PC-3 (cell line): ENCODE results near the gene PEX14. TPM values are rescaled to one million over a fixed set of nuclear protein-coding genes. Genes with fewer than 3 reads are reported as not detected.

ENCODE experiments used
- ATAC-seq: fragments of 200-7000 bp; cut with Tn5 transposase; 2 replicates; pipeline ENCODE4 v1.9.1; 2020; ENCODE audit warnings: mild to moderate bottlenecking, moderate library complexity
- BruUV-seq: library from RNA; stranded (reverse); fragments of 400-500 nt; replicated peaks from 2 replicates; lab custom pipeline; 2021; lab: Mats Ljungman, UMichigan
- CTCF ChIA-PET: fragments of 300-600 bp; sonication (Branson Sonifier 250); formaldehyde crosslinking; loops from one replicate; lab custom pipeline; 2022; ENCODE audit warnings: antibody characterized with exemption; lab: Charles Lee
- POLR2A ChIA-PET: fragments of 300-600 bp; sonication (Branson Sonifier 250); formaldehyde crosslinking; loops from one replicate; lab custom pipeline; 2022; ENCODE audit warnings: antibody characterized with exemption; ENCODE audit not compliant: unreplicated experiment; lab: Charles Lee
- DNase-seq: peaks from one replicate; pipeline ENCODE4 v3.0.0-alpha.2; 2015
- H2AFZ ChIP-seq: fragments of 300-600 bp; sonication (generic); 2 replicates; pipeline ENCODE4 v1.6.0; 2016; ENCODE audit warnings: antibody characterized with exemption, low read length
- H3F3A ChIP-seq: fragments of 300-600 bp; sonication (generic); one replicate; pipeline ENCODE4 v1.6.0; 2017; ENCODE audit warnings: antibody characterized with exemption, low read length, control low read depth, mild to moderate bottlenecking; ENCODE audit not compliant: unreplicated experiment
- H3K27ac ChIP-seq: fragments of 300-600 bp; sonication (generic); 2 replicates; pipeline ENCODE4 v1.5.1; 2016; ENCODE audit warnings: mild to moderate bottlenecking, low read length
- H3K27me3 ChIP-seq: fragments of 300-600 bp; sonication (generic); 2 replicates; pipeline ENCODE4 v1.6.1; 2016; ENCODE audit warnings: low read length, mixed read lengths
- H3K36me3 ChIP-seq: fragments of 300-600 bp; sonication (generic); 2 replicates; pipeline ENCODE4 v1.6.1; 2016; ENCODE audit warnings: low read depth, mixed run types, low read length, mixed read lengths
- H3K4me1 ChIP-seq: fragments of 300-600 bp; sonication (generic); 2 replicates; pipeline ENCODE4 v1.5.1; 2016; ENCODE audit warnings: low read length; ENCODE audit not compliant: insufficient read depth
- H3K4me2 ChIP-seq: fragments of 300-600 bp; sonication (generic); 2 replicates; pipeline ENCODE4 v1.6.0; 2016; ENCODE audit warnings: low read length
- H3K4me3 ChIP-seq: fragments of 300-600 bp; sonication (generic); 2 replicates; pipeline ENCODE4 v1.5.1; 2016; ENCODE audit warnings: mild to moderate bottlenecking, low read length, mixed read lengths
- H3K79me2 ChIP-seq: fragments of 300-600 bp; sonication (generic); 2 replicates; pipeline ENCODE4 v1.6.1; 2017; ENCODE audit warnings: low read length, mixed read lengths
- H3K9ac ChIP-seq: fragments of 300-600 bp; sonication (generic); 2 replicates; pipeline ENCODE4 v1.6.0; 2016; ENCODE audit warnings: mild to moderate bottlenecking, low read length
- H3K9me2 ChIP-seq: fragments of 300-600 bp; sonication (generic); replicated peaks from 2 replicates; pipeline ENCODE4 v1.6.1; 2016; ENCODE audit warnings: mixed run types, low read length, mixed read lengths
- H3K9me3 ChIP-seq: fragments of 300-600 bp; sonication (generic); 2 replicates; pipeline ENCODE4 v1.6.1; 2016; ENCODE audit warnings: low read length, mixed read lengths
- H4K20me1 ChIP-seq: fragments of 300-600 bp; sonication (generic); 2 replicates; pipeline ENCODE4 v1.6.1; 2016; ENCODE audit warnings: low read length, mixed read lengths
- EZH2 ChIP-seq: fragments of 300-600 bp; sonication (generic); IDR thresholded peaks from one replicate; pipeline ENCODE4 v1.6.1; 2017; ENCODE audit warnings: antibody characterized with exemption, mild to moderate bottlenecking, low read length; ENCODE audit not compliant: unreplicated experiment
- EZH2phosphoT487 ChIP-seq: fragments of 300-600 bp; sonication (generic); IDR thresholded peaks from 2 replicates; pipeline ENCODE4 v1.6.1; 2018; ENCODE audit warnings: mild to moderate bottlenecking, antibody characterized with exemption, low read length, borderline replicate concordance
- intact Hi-C: fragments of 100-400 bp; cut with micrococcal nuclease; formaldehyde crosslinking; loops from 2 replicates; pipeline ENCODE4 v1.9.0; 2023
- total RNA-seq: library from RNA; depleted of rRNA; stranded (reverse); fragments of >200 nt; gene quantifications from 2 replicates; pipeline ENCODE4 v1.2.3, GENCODE V29; 2014
- TF ChIP-seq, protein P1 (sequence below): fragments of 300-600 bp; sonication (generic); conservative IDR thresholded peaks from 2 replicates; pipeline ENCODE4 v1.5.1; 2017; ENCODE audit warnings: antibody characterized with exemption, low read depth, mild to moderate bottlenecking, low read length

Gene PEX14
- total RNA-seq, 1 experiment from 2014 or later, result 24.9 TPM

DNA sequence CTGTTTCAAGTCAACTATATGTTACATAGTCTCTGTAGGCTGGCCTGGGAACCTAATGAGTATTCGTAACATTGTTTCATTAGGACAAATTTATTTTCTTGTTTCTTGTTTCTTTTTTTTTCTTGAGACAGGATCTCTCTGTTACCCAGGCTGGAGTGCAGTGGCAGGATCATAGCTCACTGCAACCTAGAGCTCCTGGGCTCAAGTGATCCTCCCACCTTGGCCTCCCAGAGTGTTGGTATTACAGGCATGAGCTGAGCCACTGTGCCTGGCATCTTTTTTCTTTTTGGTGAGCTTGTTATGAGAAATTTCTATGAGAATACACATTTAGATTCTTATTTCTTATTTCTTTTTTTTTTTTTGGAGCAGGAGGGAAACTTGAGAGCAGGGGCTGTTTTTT, 37.7 kb upstream of the PEX14 start:
- ATAC-seq, result no peak
- H2AFZ ChIP-seq, result no peak overlapping the region
- H3K4me1 ChIP-seq, result no peaks in the 10 kb centered on the region
- H3K9me3 ChIP-seq, result no peaks in the 10 kb centered on the region
- H3K4me2 ChIP-seq, result no peak overlapping the region
- 0 out of 2 replicates have a peak, but pooled peaks cover 3% of the 10 kb centered on the region for H3K79me2 ChIP-seq
- ChIA-PET CTCF (interaction anchor here (0.6 to 0.7 kb wide), 2 partner anchors 30 to 525 kb away, joined by 3 to 5 read pairs; no protein-coding TSS in a partner anchor), POLR2A (no interaction called here)
- no TSS peak for BruUV-seq
- intact Hi-C loops, result no loop called here
- TF ChIP-seq EZH2phosphoT487 (no peak), EZH2 (no peak)
- TF ChIP-seq, protein P1, sequence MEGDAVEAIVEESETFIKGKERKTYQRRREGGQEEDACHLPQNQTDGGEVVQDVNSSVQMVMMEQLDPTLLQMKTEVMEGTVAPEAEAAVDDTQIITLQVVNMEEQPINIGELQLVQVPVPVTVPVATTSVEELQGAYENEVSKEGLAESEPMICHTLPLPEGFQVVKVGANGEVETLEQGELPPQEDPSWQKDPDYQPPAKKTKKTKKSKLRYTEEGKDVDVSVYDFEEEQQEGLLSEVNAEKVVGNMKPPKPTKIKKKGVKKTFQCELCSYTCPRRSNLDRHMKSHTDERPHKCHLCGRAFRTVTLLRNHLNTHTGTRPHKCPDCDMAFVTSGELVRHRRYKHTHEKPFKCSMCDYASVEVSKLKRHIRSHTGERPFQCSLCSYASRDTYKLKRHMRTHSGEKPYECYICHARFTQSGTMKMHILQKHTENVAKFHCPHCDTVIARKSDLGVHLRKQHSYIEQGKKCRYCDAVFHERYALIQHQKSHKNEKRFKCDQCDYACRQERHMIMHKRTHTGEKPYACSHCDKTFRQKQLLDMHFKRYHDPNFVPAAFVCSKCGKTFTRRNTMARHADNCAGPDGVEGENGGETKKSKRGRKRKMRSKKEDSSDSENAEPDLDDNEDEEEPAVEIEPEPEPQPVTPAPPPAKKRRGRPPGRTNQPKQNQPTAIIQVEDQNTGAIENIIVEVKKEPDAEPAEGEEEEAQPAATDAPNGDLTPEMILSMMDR, result no peak
- no peaks in the 10 kb centered on the region for H4K20me1 ChIP-seq
- no peaks in the 10 kb centered on the region for H3F3A ChIP-seq
- H3K4me3 ChIP-seq, result no peak overlapping the region
- no peak for DNase-seq
- no peaks in the 10 kb centered on the region for H3K36me3 ChIP-seq
- no peak overlapping the region for H3K27ac ChIP-seq
- H3K9me2 ChIP-seq, result no peaks in the 10 kb centered on the region
- H3K27me3 ChIP-seq, result no peaks in the 10 kb centered on the region
- H3K9ac ChIP-seq, result no peak overlapping the region

DNA sequence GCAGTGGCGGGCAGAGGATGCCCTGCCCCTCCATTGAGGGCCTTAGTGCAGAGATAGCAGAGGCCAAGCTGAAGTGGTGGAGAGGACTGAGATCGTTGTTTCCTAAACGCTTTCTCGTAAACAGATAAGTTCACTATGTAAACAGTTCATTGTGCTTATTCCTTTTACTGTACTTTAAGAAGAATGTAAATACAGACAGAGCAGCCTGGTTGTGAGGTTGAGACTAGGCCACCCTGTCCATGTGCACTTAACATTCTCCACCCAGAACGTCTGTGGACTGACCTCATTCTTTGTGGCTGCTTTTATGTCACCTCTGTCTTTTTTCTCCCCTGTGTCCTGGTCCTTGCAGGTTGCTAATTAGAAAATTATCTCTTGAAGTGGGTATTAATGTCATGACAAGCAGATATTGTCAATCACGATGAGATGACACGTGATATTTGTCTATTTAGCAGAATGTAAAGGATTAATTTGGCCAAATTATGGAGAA, 36.0 kb upstream of the PEX14 start:
- Histone ChIP-seq H3K36me3 (no peaks in the 10 kb centered on the region), H3K4me2 (no peak overlapping the region), H3K79me2 (no peaks in the 10 kb centered on the region), H3K4me3 (no peak overlapping the region), H3K27me3 (no peaks in the 10 kb centered on the region), H2AFZ (no peak overlapping the region), H3K9me2 (no peaks in the 10 kb centered on the region), H4K20me1 (no peaks in the 10 kb centered on the region), H3K27ac (no peak overlapping the region), H3F3A (no peaks in the 10 kb centered on the region), H3K4me1 (no peaks in the 10 kb centered on the region), H3K9me3 (no peaks in the 10 kb centered on the region), H3K9ac (no peak overlapping the region)
- TF ChIP-seq, protein P1, result no peak
- TF ChIP-seq EZH2 (no peak), EZH2phosphoT487 (no peak)
- BruUV-seq, result no TSS peak
- CTCF ChIA-PET, result no interaction called here
- ATAC-seq (peak; percentile 50), DNase-seq (no peak)
- intact Hi-C loops, result no loop called here
- POLR2A ChIA-PET, result no interaction called here

DNA sequence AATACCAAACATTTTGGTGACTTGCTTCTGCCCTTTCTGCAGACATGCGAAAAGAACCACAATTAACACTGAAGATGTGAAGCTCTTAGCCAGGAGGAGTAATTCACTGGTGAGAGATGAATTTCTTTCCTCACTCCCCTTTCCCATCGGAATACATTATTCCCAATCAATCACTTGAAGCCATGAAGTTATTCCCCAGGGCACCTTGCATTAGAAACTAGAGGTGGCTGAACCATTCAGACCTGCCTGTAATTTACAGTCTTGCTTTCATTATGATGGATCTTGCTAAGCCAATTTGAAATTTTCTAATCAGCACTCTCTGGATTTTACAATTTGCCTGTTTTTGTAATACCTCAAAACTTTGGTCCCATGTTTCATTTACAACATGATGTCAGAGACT, 34.4 kb upstream of the PEX14 start:
- Histone ChIP-seq H3K9ac (no peak overlapping the region), H3K9me2 (no peaks in the 10 kb centered on the region), H3K79me2 (no peaks in the 10 kb centered on the region), H3K4me3 (no peak overlapping the region), H3K27me3 (no peaks in the 10 kb centered on the region), H3K4me2 (no peak overlapping the region), H3K4me1 (no peaks in the 10 kb centered on the region), H3K9me3 (no peaks in the 10 kb centered on the region), H3K36me3 (no peaks in the 10 kb centered on the region), H2AFZ (no peak overlapping the region), H4K20me1 (no peaks in the 10 kb centered on the region), H3F3A (no peaks in the 10 kb centered on the region), H3K27ac (no peak overlapping the region)
- POLR2A ChIA-PET, result interaction anchor here (0.6 kb wide), 1 partner anchor 133 kb away, joined by 5 read pairs; no protein-coding TSS in a partner anchor
- intact Hi-C loops, result no loop called here
- ATAC-seq (no peak), DNase-seq (no peak)
- no TSS peak for BruUV-seq
- TF ChIP-seq EZH2 (no peak), EZH2phosphoT487 (no peak)
- TF ChIP-seq, protein P1, result no peak
- CTCF ChIA-PET, result no interaction called here
